HCT116 (cell line): ENCODE data around the gene FLOT1.

Source experiments
- ATF3 ChIP-seq: IDR thresholded peaks from 2 replicates; pipeline ENCODE4 v1.6.1; 2012
- CEBPB ChIP-seq: IDR thresholded peaks from 2 replicates; pipeline ENCODE4 v1.6.1; 2012; ENCODE audit warnings: low read depth
- CTCF ChIP-seq, 3 experiments: fragments of 200-600 bp in 1 of 3; sonication (generic) in 1 of 3; IDR thresholded peaks in 2 of 3; conservative IDR thresholded peaks in 1 of 3; 2 replicates each; pipeline ENCODE4 v1.5.1; 2012 to 2017; ENCODE audit warnings: low read depth in 2 of 3, low read length in 2 of 3, antibody characterized with exemption in 1 of 3, borderline replicate concordance in 1 of 3, control low read depth in 1 of 3, mild to moderate bottlenecking in 1 of 3, mixed read lengths in 1 of 3, mixed run types in 1 of 3, moderate library complexity in 1 of 3; ENCODE audit not compliant: insufficient read depth in 1 of 3
- EGR1 ChIP-seq: IDR thresholded peaks from 2 replicates; pipeline ENCODE4 v1.6.1; 2012; ENCODE audit warnings: low read depth
- EZH2 ChIP-seq: fragments of 200-600 bp; sonication (generic); IDR thresholded peaks from 2 replicates; pipeline ENCODE4 v1.6.1; 2017; ENCODE audit warnings: antibody characterized with exemption, mixed run types
- EZH2phosphoT487 ChIP-seq: fragments of 200-600 bp; IDR thresholded peaks from 2 replicates; pipeline ENCODE4 v1.6.1; 2018; ENCODE audit warnings: antibody characterized with exemption, borderline replicate concordance
- MAX ChIP-seq: IDR thresholded peaks from 2 replicates; pipeline ENCODE4 v1.6.1; 2012
- POLR2A ChIP-seq: IDR thresholded peaks from 2 replicates; pipeline ENCODE4 v1.7.0; 2011; ENCODE audit warnings: borderline replicate concordance; ENCODE audit not compliant: insufficient read depth, insufficient read length; ENCODE audit errors: extremely low read depth
- POLR2AphosphoS5 ChIP-seq: IDR thresholded peaks from 2 replicates; pipeline ENCODE4 v1.6.1; 2011; ENCODE audit warnings: mild to moderate bottlenecking, low read depth, low read length, moderate library complexity
- RAD21 ChIP-seq: IDR thresholded peaks from 2 replicates; pipeline ENCODE4 v1.6.1; 2012; ENCODE audit warnings: low read depth, mild to moderate bottlenecking
- SIN3A ChIP-seq: IDR thresholded peaks from 2 replicates; pipeline ENCODE4 v1.6.1; 2012; ENCODE audit warnings: low read depth
- SRF ChIP-seq: IDR thresholded peaks from 2 replicates; pipeline ENCODE4 v1.6.1; 2012; ENCODE audit warnings: low read depth
- YY1 ChIP-seq: IDR thresholded peaks from 2 replicates; pipeline ENCODE4 v1.6.1; 2011; ENCODE audit warnings: low read length, low read depth, moderate library complexity, mild to moderate bottlenecking; ENCODE audit not compliant: insufficient replicate concordance; ENCODE audit errors: extremely low read depth
- TF ChIP-seq, protein P1 (sequence below): IDR thresholded peaks from 2 replicates; pipeline ENCODE4 v1.6.1; 2012; ENCODE audit warnings: low read depth

DNA sequence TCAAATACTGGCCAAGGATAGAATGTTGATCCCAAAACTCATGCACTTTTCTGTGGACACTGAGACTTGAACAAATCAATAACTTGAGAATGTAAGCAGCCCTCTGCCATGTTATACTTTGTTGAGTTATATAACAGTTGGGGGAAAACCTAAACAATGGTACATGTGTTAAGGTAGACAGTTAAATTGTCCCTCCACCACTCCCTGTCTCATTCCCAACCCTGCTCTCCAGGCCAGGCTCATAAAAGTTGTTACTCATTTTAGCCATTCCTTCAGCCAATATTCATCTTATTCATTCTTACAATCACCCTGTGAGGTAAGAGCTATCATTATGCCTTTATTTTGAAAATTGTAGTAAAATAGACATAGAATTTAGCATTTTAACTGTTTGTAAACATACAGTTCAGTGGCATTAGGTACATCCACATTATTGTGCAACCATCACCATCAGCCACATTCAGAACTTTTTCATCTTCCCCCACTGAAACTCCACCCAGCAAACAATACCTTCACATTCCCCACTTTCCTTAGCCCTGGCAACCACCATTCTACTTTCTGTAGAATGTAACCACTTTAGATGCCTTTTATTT is 40.0 kb upstream of the FLOT1 start:
- no peak for TF ChIP-seq CTCF (IDR thresholded peaks at IDR 0.05 in 2 of 3, conservative IDR thresholded peaks at IDR 0.05 in 1 of 3; ENCODE audit: borderline replicate concordance in 1 of 3, insufficient read depth in 1 of 3, low read depth in 2 of 3, low read length in 2 of 3)
- TF ChIP-seq EZH2phosphoT487, result no peak
- no peak for TF ChIP-seq SIN3A
- TF ChIP-seq POLR2A, result no peak
- no peak for TF ChIP-seq RAD21
- TF ChIP-seq, protein P1, sequence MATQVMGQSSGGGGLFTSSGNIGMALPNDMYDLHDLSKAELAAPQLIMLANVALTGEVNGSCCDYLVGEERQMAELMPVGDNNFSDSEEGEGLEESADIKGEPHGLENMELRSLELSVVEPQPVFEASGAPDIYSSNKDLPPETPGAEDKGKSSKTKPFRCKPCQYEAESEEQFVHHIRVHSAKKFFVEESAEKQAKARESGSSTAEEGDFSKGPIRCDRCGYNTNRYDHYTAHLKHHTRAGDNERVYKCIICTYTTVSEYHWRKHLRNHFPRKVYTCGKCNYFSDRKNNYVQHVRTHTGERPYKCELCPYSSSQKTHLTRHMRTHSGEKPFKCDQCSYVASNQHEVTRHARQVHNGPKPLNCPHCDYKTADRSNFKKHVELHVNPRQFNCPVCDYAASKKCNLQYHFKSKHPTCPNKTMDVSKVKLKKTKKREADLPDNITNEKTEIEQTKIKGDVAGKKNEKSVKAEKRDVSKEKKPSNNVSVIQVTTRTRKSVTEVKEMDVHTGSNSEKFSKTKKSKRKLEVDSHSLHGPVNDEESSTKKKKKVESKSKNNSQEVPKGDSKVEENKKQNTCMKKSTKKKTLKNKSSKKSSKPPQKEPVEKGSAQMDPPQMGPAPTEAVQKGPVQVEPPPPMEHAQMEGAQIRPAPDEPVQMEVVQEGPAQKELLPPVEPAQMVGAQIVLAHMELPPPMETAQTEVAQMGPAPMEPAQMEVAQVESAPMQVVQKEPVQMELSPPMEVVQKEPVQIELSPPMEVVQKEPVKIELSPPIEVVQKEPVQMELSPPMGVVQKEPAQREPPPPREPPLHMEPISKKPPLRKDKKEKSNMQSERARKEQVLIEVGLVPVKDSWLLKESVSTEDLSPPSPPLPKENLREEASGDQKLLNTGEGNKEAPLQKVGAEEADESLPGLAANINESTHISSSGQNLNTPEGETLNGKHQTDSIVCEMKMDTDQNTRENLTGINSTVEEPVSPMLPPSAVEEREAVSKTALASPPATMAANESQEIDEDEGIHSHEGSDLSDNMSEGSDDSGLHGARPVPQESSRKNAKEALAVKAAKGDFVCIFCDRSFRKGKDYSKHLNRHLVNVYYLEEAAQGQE, result no peak
- TF ChIP-seq SRF, result no peak
- peak; percentile 16; the same call in 1 of the 2 replicates for TF ChIP-seq POLR2AphosphoS5
- TF ChIP-seq EZH2, result no peak
- TF ChIP-seq CEBPB, result peak; percentile 85
- TF ChIP-seq EGR1, result 0 out of 2 replicates have a peak, but pooled peaks have one; percentile 9
- no peak for TF ChIP-seq ATF3
- TF ChIP-seq YY1, result no peak
- TF ChIP-seq MAX, result 0 out of 2 replicates have a peak, but pooled peaks have one; percentile 20
